Stomach (tissue), 9 donors: ENCODE measurements around the gene ARHGAP25. TPM values are rescaled to one million over a fixed set of nuclear protein-coding genes. Genes with fewer than 3 reads are reported as not detected.
A peak's percentile ranks its signal among the peaks of the same experiment; 100 is the strongest.

Experiments used
- DNase-seq, 2 donors: peaks; one replicate each; pipeline versions ENCODE4 v3.0.0 to v3.0.0-alpha.2; 2013 to 2019
- H3K27ac ChIP-seq, 5 donors: fragments of 200-600 bp in 4 of 5; sonication (generic) in 4 of 5; one replicate each; pipeline ENCODE4 v1.5.1; 2013 to 2019; ENCODE audit warnings: mild to moderate bottlenecking in 1 of 5, moderate library complexity in 1 of 5
- H3K27me3 ChIP-seq, 3 donors: fragments of 200-600 bp; sonication (generic); one replicate each; pipeline ENCODE4 v1.5.1; 2017 to 2019; ENCODE audit warnings: mixed run types in 1 of 3
- H3K36me3 ChIP-seq, 4 donors: fragments of 200-600 bp; sonication (generic); 1 replicate in 3 of 4; 2 replicates in 1 of 4; pipeline ENCODE4 v1.5.1; 2016 to 2019
- H3K4me1 ChIP-seq, 4 donors: fragments of 200-600 bp; sonication (generic); one replicate each; pipeline ENCODE4 v1.5.1; 2016 to 2019
- H3K4me3 ChIP-seq, 4 donors: fragments of 200-600 bp; sonication (generic) in 3 of 4; one replicate each; pipeline ENCODE4 v1.5.1; 2016 to 2019; ENCODE audit warnings: mild to moderate bottlenecking in 1 of 4
- H3K9me3 ChIP-seq, 4 donors: fragments of 200-600 bp; sonication (generic); one replicate each; pipeline ENCODE4 v1.5.1; 2016 to 2019
- EP300 ChIP-seq: sonication (generic); formaldehyde crosslinking; IDR thresholded peaks from one replicate; pipeline ENCODE4 v1.6.1; 2017; ENCODE audit warnings: antibody characterized with exemption
- POLR2A ChIP-seq, 4 donors: fragments of 450-650 bp; IDR thresholded peaks; one replicate each; pipeline ENCODE4 v1.6.1; 2016; ENCODE audit warnings: antibody characterized with exemption in 4 of 4, control low read depth in 2 of 4, mild to moderate bottlenecking in 1 of 4, moderate library complexity in 1 of 4
- POLR2AphosphoS5 ChIP-seq, 3 donors: sonication (generic); formaldehyde crosslinking; IDR thresholded peaks; one replicate each; pipeline ENCODE4 v1.6.1; 2016; ENCODE audit warnings: antibody characterized with exemption in 3 of 3
- WGBS, 5 donors: extraction: QIAGEN DNeasy Blood & Tissue Kit in 3 of 5; methylation state at CpG; one replicate each; pipeline versions ENCODE4 v1.1.5 to v1.1.7; 2013 to 2018; 5-methylcytosine and 5-hydroxymethylcytosine counted together
- intact Hi-C: fragments of 100-400 bp; cut with DNase I; formaldehyde crosslinking; loops from one replicate; pipeline ENCODE4 v1.15.1; 2023; ENCODE audit warnings: low total_unique reads
- polyA plus RNA-seq, 3 donors: library from polyadenylated mRNA; stranded (reverse); fragments of 200-250 nt; gene quantifications; one replicate each; pipeline ENCODE4 v1.2.3, GENCODE V29; 2013
- total RNA-seq, 5 donors: library from RNA; depleted of rRNA; stranded (reverse); fragments of >200 nt; gene quantifications; one replicate each; pipeline versions ENCODE4 v1.1.0 to v1.2.3, GENCODE V29; 2014 to 2016
- TF ChIP-seq, protein P1 (sequence below), 7 experiments: fragments of 450-650 bp in 4 of 7; fragments of 200-600 bp in 3 of 7; sonication (generic) in 3 of 7; IDR thresholded peaks; one replicate each; pipeline ENCODE4 v1.5.1; 2016 to 2019; ENCODE audit warnings: antibody characterized with exemption in 7 of 7, control low read depth in 2 of 7, mild to moderate bottlenecking in 1 of 7
- donor health status: healthy with polysubstance abuse.
- donor health status: Bipolar disorder and iron deficiency.
- donor health status: healthy.

The ARHGAP25 gene
- total and polyA plus RNA-seq, 8 donors: 0.29 to 17.1 (median 4.0) TPM; not detected in 1

DNA sequence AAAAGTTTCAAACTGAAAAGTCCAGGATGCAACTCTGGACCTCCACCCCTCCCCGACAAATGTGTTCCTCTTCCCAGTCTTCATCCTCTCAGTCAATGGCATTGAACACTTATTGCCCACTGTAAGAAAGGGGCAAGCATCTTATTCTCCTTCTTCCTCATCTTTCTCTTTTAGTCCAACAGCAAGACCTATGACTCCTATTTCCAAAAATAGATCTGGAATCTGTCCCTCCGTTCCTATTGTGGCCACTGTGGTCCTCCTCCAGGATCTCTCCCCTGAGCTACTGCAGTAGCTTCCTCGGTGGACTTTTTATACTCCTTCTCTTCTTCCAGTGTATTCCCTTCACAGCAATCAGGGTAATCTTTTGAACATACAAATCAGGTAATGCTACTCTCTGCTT lies 28.0 kb upstream of the ARHGAP25 start:
- DNase-seq: no peak
- no peaks in the 10 kb centered on the region for H3K27me3 ChIP-seq
- H3K4me1 ChIP-seq: peaks cover 0 to 16% (median 5%) of the 10 kb centered on the region in 4 donors
- intact Hi-C loops: no loop called here
- no peak overlapping the region for H3K4me3 ChIP-seq
- no peaks in the 10 kb centered on the region for H3K36me3 ChIP-seq
- no peaks in the 10 kb centered on the region for H3K9me3 ChIP-seq
- no peak overlapping the region for H3K27ac ChIP-seq
- TF ChIP-seq POLR2AphosphoS5 (IDR thresholded peaks at IDR 0.05) (no peak), POLR2A (IDR thresholded peaks at IDR 0.05) (no peak), EP300 (no peak)
- TF ChIP-seq, protein P1, sequence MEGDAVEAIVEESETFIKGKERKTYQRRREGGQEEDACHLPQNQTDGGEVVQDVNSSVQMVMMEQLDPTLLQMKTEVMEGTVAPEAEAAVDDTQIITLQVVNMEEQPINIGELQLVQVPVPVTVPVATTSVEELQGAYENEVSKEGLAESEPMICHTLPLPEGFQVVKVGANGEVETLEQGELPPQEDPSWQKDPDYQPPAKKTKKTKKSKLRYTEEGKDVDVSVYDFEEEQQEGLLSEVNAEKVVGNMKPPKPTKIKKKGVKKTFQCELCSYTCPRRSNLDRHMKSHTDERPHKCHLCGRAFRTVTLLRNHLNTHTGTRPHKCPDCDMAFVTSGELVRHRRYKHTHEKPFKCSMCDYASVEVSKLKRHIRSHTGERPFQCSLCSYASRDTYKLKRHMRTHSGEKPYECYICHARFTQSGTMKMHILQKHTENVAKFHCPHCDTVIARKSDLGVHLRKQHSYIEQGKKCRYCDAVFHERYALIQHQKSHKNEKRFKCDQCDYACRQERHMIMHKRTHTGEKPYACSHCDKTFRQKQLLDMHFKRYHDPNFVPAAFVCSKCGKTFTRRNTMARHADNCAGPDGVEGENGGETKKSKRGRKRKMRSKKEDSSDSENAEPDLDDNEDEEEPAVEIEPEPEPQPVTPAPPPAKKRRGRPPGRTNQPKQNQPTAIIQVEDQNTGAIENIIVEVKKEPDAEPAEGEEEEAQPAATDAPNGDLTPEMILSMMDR (IDR thresholded peaks at IDR 0.05): no peak
- 70 to 87% (median 79%) methylated on average over 3 of the region's 3 CpGs for WGBS, 5 donors

DNA sequence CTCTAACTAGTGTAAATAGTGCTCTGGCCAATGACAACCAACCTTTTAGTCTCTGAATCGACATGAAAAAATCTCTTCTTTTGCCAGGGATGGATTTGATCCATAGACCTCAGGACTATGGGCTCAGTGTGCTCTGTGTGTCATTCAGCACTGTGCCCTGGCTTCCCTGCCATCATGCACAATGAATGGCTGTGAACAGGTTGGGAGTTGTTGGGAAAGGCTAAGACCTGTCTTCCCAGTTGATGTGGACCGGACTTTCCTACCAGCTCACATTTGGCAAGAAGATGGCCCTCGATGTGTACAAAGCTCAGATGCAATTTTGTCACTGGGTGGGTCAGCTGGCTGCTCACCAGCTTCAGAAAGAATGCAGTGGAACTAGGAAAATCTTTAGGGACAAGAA lies 26.0 kb upstream of the ARHGAP25 start:
- Histone ChIP-seq H3K36me3 (no peaks in the 10 kb centered on the region), H3K9me3 (no peaks in the 10 kb centered on the region), H3K27ac (no peak overlapping the region), H3K4me1 (peaks cover 0 to 16% (median 5%) of the 10 kb centered on the region in 4 donors), H3K4me3 (no peak overlapping the region), H3K27me3 (no peaks in the 10 kb centered on the region)
- intact Hi-C loops: no loop called here
- no peak for DNase-seq
- no peak for TF ChIP-seq POLR2AphosphoS5 (IDR thresholded peaks at IDR 0.05)
- TF ChIP-seq, protein P1 (IDR thresholded peaks at IDR 0.05): no peak
- no peak for TF ChIP-seq EP300
- TF ChIP-seq POLR2A (IDR thresholded peaks at IDR 0.05): no peak
- WGBS, 5 donors: 66 to 81% (median 69%) methylated on average over 3 of the region's 3 CpGs

DNA sequence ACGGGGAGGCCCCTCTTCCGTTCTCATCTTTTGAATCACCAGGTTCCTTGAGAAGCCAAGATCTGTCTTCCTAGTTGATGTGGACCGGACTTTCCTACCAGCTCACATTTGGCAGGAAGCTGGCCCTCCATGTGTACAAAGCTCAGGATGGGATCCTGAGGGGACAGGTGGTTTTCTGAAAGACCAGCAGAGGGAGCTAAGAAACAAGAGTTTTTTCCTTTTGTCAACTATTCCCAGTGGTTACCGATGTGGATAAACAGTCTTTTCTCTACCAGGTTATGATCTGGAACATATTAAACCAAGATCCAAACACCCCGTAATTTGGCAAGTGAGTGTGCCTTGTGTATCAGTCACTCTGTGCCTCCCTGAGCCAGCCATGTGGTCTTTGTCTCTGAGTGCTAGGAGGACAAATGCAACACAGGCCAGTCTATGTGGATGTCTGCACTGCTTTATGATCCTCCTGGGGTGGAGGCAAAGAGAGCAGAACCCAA lies 25.1 kb upstream of the ARHGAP25 start:
- TF ChIP-seq, protein P1 (IDR thresholded peaks at IDR 0.05): peak in 5 of 7 experiments; percentile 36 to 73 (median 66)
- TF ChIP-seq POLR2AphosphoS5 (IDR thresholded peaks at IDR 0.05) (peak in 1 of 3 donors; percentile 54), EP300 (no peak)
- peak in 1 of 2 donors; percentile 63 for DNase-seq
- Histone ChIP-seq H3K36me3 (no peaks in the 10 kb centered on the region), H3K4me1 (peaks cover 0 to 16% (median 6%) of the 10 kb centered on the region in 4 donors), H3K27ac (no peak overlapping the region), H3K4me3 (no peak overlapping the region), H3K9me3 (no peaks in the 10 kb centered on the region), H3K27me3 (no peaks in the 10 kb centered on the region)
- intact Hi-C loops: no loop called here
- 7 to 16% (median 11%) methylated on average over 5 of the region's 5 CpGs for WGBS, 5 donors

GRCh38 chr2:68710336-68710735 lies 24.3 kb upstream of the ARHGAP25 start:
- TF ChIP-seq EP300 (no peak), POLR2AphosphoS5 (IDR thresholded peaks at IDR 0.05) (no peak), POLR2A (IDR thresholded peaks at IDR 0.05) (no peak)
- TF ChIP-seq, protein P1 (IDR thresholded peaks at IDR 0.05): no peak
- no peaks in the 10 kb centered on the region for H3K27me3 ChIP-seq
- 75 to 100% (median 91%) methylated on average over 1 of the region's 1 CpG for whole genome bisulfite sequencing, 5 donors
- H3K4me1 ChIP-seq: peaks cover 0 to 21% (median 12%) of the 10 kb centered on the region in 4 donors
- intact Hi-C loops: loop anchor here (10.0 kb wide), 1 partner anchor 246 kb away; the partner anchor contains the start of genes APLF and FBXO48
- no peaks in the 10 kb centered on the region for H3K36me3 ChIP-seq
- no peak overlapping the region for H3K4me3 ChIP-seq
- H3K27ac ChIP-seq: no peak overlapping the region
- no peaks in the 10 kb centered on the region for H3K9me3 ChIP-seq
- no peak for DNase-seq
